ENCODE measurements around the gene LRRN4. TPM values are rescaled to one million over a fixed set of nuclear protein-coding genes. Genes with fewer than 3 reads are reported as not detected.

The LRRN4 gene
- total RNA-seq, 4 donors from 2014 or later, result not detected

DNA sequence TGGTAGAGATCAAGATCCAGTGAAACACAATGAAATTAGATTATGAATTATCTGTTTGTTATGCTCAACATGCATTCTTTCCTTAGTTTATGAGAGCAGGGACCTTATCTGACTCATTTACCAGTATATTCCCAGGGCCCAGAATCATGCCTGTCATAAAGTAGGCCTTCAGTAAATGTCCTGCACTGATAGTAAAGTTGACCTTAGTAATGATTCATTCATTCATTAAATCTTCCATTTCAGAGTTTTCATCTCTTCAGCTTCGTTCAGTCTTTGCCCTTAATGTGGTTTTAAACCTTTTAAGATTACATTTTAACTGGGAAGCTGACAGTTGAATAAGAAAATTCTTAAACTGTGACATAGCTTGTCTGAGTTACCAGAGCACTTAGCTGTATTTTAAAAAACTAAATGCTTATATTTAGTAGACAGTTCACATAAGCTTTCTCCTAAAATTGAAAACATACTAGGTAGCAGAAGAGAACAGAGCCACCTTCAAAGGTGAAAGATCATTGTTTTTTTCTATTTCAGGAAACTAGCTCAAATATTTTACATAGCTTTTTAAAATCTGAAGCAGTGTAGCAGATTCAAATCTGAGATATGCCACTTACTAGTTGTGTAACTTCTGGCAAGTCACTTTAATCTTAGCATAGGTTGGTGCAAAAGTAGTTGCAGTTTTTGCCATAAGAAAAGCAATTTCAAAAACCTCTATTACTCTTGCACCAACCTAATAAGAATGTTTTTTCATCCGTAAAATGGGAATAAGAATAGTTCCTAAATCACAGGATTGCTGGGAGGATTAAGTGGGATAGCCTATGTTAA is 62.0 kb downstream of the LRRN4 start:
- no peaks in the 10 kb centered on the region for H3K9me3 ChIP-seq
- no peak for DNase-seq
- no peak overlapping the region for H3K4me3 ChIP-seq
- H3K4me1 ChIP-seq, result no peaks in the 10 kb centered on the region
- peaks cover 0 to 21% (median 0%) of the 10 kb centered on the region in 3 donors for H3K36me3 ChIP-seq
- no peak for TF ChIP-seq CTCF (IDR thresholded peaks at IDR 0.05)
- TF ChIP-seq POLR2A (IDR thresholded peaks at IDR 0.05), result no peak
- H3K27ac ChIP-seq, result peak overlapping the region in 1 of 4 donors; percentile 15
- no peaks in the 10 kb centered on the region for H3K27me3 ChIP-seq

DNA sequence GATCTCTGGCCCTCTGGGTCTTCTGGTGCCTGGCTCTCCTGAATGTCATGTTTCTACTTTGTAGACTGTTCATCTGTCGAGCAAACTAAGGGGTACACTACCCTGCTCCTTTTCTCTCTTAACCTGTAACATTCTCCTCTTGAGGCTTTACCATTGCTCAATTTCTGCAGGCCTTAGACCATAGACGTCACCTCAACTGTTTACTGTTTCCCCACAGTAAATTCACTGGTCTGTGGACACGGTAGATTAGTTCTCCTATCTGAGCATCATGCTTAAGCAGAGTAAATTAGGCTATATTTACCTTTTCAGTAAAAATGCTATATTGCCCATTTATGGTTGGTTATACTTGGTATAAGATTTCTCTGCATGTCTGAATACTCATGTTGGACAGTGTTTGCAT is 62.9 kb downstream of the LRRN4 start:
- Histone ChIP-seq H3K4me1 (no peaks in the 10 kb centered on the region), H3K9me3 (no peaks in the 10 kb centered on the region), H3K27ac (peak overlapping the region in 1 of 4 donors; percentile 15), H3K27me3 (no peaks in the 10 kb centered on the region), H3K36me3 (peaks cover 0 to 21% (median 0%) of the 10 kb centered on the region in 3 donors), H3K4me3 (no peak overlapping the region)
- no peak for DNase-seq
- TF ChIP-seq CTCF (IDR thresholded peaks at IDR 0.05) (no peak), POLR2A (IDR thresholded peaks at IDR 0.05) (no peak)

Small RNA genes lying within 50 kb of the gene (small RNA-seq; reads per million reads assigned to genes)
- gene RN7SL498P, result 0 reads per million in 2 donors

Other genes starting within 250 kb of the LRRN4 start
- 10 to 100 TPM in 3 of 4 donors, not detected in 1; 11.2 to 19.6 (median 11.7) TPM for gene CHGB, start 142.6 kb downstream of the LRRN4 start, total RNA-seq
- gene TRMT6, start 103.5 kb downstream of the LRRN4 start, total RNA-seq, result 10 to 100 TPM in 1 of 4 donors, 1 to 10 TPM in 3; 3.5 to 18.2 (median 5.6) TPM
- gene MCM8, start 103.4 kb downstream of the LRRN4 start, total RNA-seq, result 10 to 100 TPM in 1 of 4 donors, 1 to 10 TPM in 3; 5.8 to 25.6 (median 6.2) TPM
- gene CRLS1, start 47.9 kb downstream of the LRRN4 start, total RNA-seq, result 10 to 100 TPM; 43.7 to 67.6 (median 61.4) TPM
- 10 to 100 TPM; 12.4 to 21.2 (median 16.2) TPM for gene FERMT1, start 69.0 kb upstream of the LRRN4 start, total RNA-seq